Body of pancreas (tissue), 4 donors: ENCODE data around the gene GTF2F2. TPM values are rescaled to one million over a fixed set of nuclear protein-coding genes. Genes with fewer than 3 reads are reported as not detected.

Experiments
- ATAC-seq: fragments of 150-250 bp; one replicate; pipeline ENCODE4 v1.9.1; 2016
- DNase-seq, 4 donors: peaks; one replicate each; pipeline ENCODE4 v3.0.0-alpha.2; 2019
- H3K27ac ChIP-seq, 4 donors: fragments of 200-600 bp; sonication (generic); 1 replicate in 3 of 4; 2 replicates in 1 of 4; pipeline versions ENCODE4 v1.5.1 to v1.6.1; 2016 to 2019; ENCODE audit warnings: mild to moderate bottlenecking in 1 of 4, mixed read lengths in 1 of 4, moderate library complexity in 1 of 4
- H3K27me3 ChIP-seq, 2 donors: fragments of 200-600 bp; sonication (generic); one replicate each; pipeline ENCODE4 v1.6.0; 2016; ENCODE audit warnings: mild to moderate bottlenecking in 1 of 2
- H3K36me3 ChIP-seq, 2 donors: fragments of 200-600 bp; sonication (generic); replicated peaks in 1 of 2; 2 replicates each; pipeline ENCODE4 v1.5.1; 2016; ENCODE audit warnings: low read depth in 2 of 2; ENCODE audit not compliant: insufficient read depth in 1 of 2
- H3K4me1 ChIP-seq: fragments of 200-600 bp; sonication (generic); one replicate; pipeline ENCODE4 v1.6.0; 2016
- H3K4me3 ChIP-seq, 2 donors: fragments of 200-600 bp; sonication (generic); 1 replicate in 1 of 2; 2 replicates in 1 of 2; pipeline ENCODE4 v1.5.1; 2016 to 2019
- H3K9me3 ChIP-seq, 3 donors: fragments of 200-600 bp; sonication (generic); 1 replicate in 2 of 3; 2 replicates in 1 of 3; pipeline ENCODE4 v1.5.1; 2016
- CTCF ChIP-seq, 7 experiments: fragments of 450-650 bp in 4 of 7; fragments of 200-600 bp in 3 of 7; sonication (generic) in 3 of 7; IDR thresholded peaks; one replicate each; pipeline ENCODE4 v1.5.1; 2016 to 2019; ENCODE audit warnings: antibody characterized with exemption in 7 of 7
- POLR2A ChIP-seq, 3 donors: fragments of 450-650 bp; IDR thresholded peaks; one replicate each; pipeline ENCODE4 v1.6.1; 2016; ENCODE audit warnings: antibody characterized with exemption in 3 of 3, mild to moderate bottlenecking in 2 of 3
- WGBS, 2 donors: methylation state at CpG; one replicate each; pipeline ENCODE4 v1.1.5; 2017; 5-methylcytosine and 5-hydroxymethylcytosine counted together
- intact Hi-C: fragments of 100-400 bp; cut with DNase I; formaldehyde crosslinking; loops from one replicate; pipeline ENCODE4 v1.15.1; 2023
- total RNA-seq, 2 donors: library from RNA; depleted of rRNA; stranded (reverse); fragments of >200 nt; gene quantifications; one replicate each; pipeline ENCODE4 v1.1.0, GENCODE V29; 2016

The GTF2F2 gene
- total RNA-seq, 2 donors from 2014 or later, result 5.9 to 9.6 TPM

GRCh38 chr13:45156565-45157361 is 36.5 kb downstream of the GTF2F2 start:
- ATAC-seq (no peak), DNase-seq (no peak)
- no peaks in the 10 kb centered on the region for H3K36me3 ChIP-seq
- no peaks in the 10 kb centered on the region for H3K9me3 ChIP-seq
- H3K27me3 ChIP-seq, result no peaks in the 10 kb centered on the region
- no peak overlapping the region for H3K27ac ChIP-seq
- TF ChIP-seq POLR2A (IDR thresholded peaks at IDR 0.05) (no peak), CTCF (IDR thresholded peaks at IDR 0.05) (no peak)
- WGBS, 2 donors, result 87 to 90% methylated on average over 7 of the region's 7 CpGs
- intact Hi-C loops, result no loop called here
- H3K4me1 ChIP-seq, result no peaks in the 10 kb centered on the region
- H3K4me3 ChIP-seq, result no peak overlapping the region

- intact Hi-C loops, result no loop called here
- peak overlapping the region in 2 of 4 donors; percentile 22 to 53 for H3K27ac ChIP-seq
- DNase-seq (no peak), ATAC-seq (no peak)
- no peak for TF ChIP-seq CTCF (IDR thresholded peaks at IDR 0.05)
- no peak for TF ChIP-seq POLR2A (IDR thresholded peaks at IDR 0.05)
- no peaks in the 10 kb centered on the region for H3K9me3 ChIP-seq
- H3K4me1 ChIP-seq, result no peaks in the 10 kb centered on the region
- 94 to 100% methylated on average over 1 of the region's 1 CpG for WGBS, 2 donors
- no peak overlapping the region for H3K4me3 ChIP-seq
- H3K27me3 ChIP-seq, result no peaks in the 10 kb centered on the region
- no peaks in the 10 kb centered on the region for H3K36me3 ChIP-seq
Measured at GRCh38 chr13:45162194-45162593, 41.9 kb downstream of the GTF2F2 start.

GRCh38 chr13:45162821-45163220 is 42.5 kb downstream of the GTF2F2 start:
- Histone ChIP-seq H3K27me3 (no peaks in the 10 kb centered on the region), H3K9me3 (no peaks in the 10 kb centered on the region), H3K36me3 (no peaks in the 10 kb centered on the region), H3K4me1 (peaks cover under 1% of the 10 kb centered on the region), H3K4me3 (no peak overlapping the region), H3K27ac (no peak overlapping the region)
- intact Hi-C loops, result no loop called here
- TF ChIP-seq CTCF (IDR thresholded peaks at IDR 0.05) (no peak), POLR2A (IDR thresholded peaks at IDR 0.05) (no peak)
- no peak for DNase-seq
- 76 to 79% methylated on average over 1 of the region's 1 CpG for WGBS, 2 donors
- ATAC-seq, result no peak

- Histone ChIP-seq H3K27me3 (no peaks in the 10 kb centered on the region), H3K36me3 (no peaks in the 10 kb centered on the region), H3K9me3 (no peaks in the 10 kb centered on the region), H3K27ac (no peak overlapping the region), H3K4me3 (no peak overlapping the region), H3K4me1 (peaks cover 8% of the 10 kb centered on the region)
- intact Hi-C loops, result no loop called here
- 83 to 87% methylated on average over 3 of the region's 3 CpGs for WGBS, 2 donors
- no peak for TF ChIP-seq CTCF (IDR thresholded peaks at IDR 0.05)
- no peak for TF ChIP-seq POLR2A (IDR thresholded peaks at IDR 0.05)
- ATAC-seq, result no peak
- DNase-seq, result no peak
Measured at GRCh38 chr13:45166858-45167257, 46.5 kb downstream of the GTF2F2 start.
